Right lung (tissue), 5 donors: ENCODE data around the gene SLC6A8. TPM values are rescaled to one million over a fixed set of nuclear protein-coding genes. Genes with fewer than 3 reads are reported as not detected.

ENCODE experiments used
- DNase-seq, 2 donors: peaks; one replicate each; pipeline ENCODE4 v3.0.0-alpha.2; 2013
- polyA plus RNA-seq, 5 donors: library from polyadenylated mRNA; unstranded; fragments of 120-200 nt; gene quantifications; one replicate each; pipeline versions ENCODE4 v1.2.1 to v1.2.3, GENCODE V29; 2013; ENCODE audit warnings: inconsistent platforms in 1 of 5, low replicate concordance in 1 of 5; ENCODE audit not compliant: insufficient read length in 5 of 5, insufficient read depth in 1 of 5

SLC6A8 gene
- polyA plus RNA-seq, 5 donors, result 3.7 to 9.8 (median 7.8) TPM

DNA sequence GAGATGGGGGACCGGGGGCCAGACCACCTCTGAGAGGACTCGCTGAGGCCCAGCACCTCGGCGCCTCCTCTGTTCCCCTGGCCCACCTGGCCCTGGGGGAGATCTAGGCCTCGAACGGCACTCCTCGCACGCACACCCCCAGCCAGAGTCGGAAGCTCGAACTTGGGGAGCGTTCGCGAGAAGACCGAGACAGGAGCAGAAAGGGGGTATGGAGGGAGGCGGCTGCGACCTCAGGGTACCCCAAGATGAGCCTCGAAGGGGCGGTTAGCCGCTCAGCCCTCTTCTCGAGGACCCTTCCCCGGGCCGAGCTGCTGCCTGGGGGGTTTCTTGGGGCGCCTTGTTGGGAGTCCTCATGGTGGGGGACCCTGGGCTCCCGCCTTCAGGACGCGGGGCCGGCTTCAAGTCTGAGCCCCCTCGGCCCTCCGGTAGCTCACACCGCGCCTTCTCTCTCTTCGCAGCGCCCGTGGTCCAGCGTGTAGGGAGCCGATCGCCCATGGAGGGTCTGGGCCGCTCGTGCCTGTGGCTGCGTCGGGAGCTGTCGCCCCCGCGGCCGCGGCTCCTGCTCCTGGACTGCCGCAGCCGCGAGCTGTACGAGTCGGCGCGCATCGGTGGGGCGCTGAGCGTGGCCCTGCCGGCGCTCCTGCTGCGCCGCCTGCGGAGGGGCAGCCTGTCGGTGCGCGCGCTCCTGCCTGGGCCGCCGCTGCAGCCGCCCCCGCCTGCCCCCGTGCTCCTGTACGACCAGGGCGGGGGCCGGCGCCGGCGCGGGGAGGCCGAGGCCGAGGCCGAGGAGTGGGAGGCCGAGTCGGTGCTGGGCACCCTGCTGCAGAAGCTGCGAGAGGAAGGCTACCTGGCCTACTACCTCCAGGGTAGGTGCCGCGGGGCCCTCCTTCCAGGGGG lies 40.0 kb upstream of the SLC6A8 start:
- DNase-seq, result no peak

DNA sequence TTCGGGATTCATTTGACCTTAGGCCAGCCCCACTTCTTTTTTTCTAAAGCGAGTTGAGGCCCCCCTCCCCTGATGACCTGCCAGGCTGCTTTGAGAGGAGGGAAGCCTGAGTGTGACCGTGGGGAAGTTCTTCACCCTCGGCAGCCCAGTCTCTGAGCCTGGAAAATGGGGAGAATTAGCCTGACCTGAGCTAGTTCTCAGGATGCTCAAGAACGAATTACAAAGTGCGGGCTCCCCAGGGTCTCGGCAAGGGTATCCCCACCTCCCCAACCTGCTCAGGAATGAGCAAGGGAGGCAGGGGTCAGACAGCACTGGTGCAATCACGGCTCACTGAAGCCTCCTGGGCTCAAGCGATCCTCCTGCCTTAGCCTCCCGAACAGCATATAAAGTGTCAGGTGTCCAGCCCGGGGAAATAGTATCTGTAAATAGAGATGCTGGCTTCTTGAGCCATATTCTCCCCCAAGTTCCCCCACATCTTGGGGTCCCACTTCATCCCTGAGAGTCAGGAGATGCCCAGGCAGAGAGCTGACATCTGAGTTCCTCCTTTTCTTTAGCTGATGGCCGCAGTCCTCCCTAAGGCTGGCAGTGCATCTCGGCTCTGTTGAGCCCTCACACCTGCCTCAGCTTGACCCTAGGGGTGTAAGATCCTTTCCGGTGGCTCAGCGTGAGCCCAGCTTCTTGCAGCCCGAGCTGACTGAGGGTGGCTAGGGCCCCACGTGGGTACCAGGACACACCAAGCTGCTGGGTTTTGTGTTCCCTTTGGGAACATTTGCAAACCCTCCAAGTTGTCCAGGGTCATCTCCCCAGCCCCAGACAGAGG lies 39.2 kb upstream of the SLC6A8 start:
- no peak for DNase-seq

DNA sequence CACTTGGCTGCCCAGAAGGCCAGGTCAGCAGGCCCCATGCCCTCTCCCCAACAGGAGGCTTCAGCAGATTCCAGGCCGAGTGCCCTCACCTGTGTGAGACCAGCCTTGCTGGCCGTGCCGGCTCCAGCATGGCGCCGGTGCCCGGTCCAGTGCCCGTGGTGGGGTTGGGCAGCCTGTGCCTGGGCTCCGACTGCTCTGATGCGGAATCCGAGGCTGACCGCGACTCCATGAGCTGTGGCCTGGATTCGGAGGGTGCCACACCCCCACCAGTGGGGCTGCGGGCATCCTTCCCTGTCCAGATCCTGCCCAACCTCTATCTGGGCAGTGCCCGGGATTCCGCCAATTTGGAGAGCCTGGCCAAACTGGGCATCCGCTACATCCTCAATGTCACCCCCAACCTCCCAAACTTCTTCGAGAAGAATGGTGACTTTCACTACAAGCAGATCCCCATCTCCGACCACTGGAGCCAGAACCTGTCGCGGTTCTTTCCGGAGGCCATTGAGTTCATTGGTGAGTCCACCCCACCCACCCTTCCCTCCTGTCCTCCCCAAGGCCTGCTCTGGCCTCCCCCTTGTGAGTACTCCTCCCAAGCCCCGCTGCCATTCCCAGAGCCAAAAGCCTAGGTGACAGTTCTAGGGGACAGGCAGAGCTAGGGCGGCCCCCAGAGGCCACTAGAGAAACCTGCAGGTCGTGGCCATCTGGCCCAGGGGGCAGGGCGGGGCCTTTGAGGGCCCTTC lies 38.4 kb upstream of the SLC6A8 start:
- no peak for DNase-seq

DNA sequence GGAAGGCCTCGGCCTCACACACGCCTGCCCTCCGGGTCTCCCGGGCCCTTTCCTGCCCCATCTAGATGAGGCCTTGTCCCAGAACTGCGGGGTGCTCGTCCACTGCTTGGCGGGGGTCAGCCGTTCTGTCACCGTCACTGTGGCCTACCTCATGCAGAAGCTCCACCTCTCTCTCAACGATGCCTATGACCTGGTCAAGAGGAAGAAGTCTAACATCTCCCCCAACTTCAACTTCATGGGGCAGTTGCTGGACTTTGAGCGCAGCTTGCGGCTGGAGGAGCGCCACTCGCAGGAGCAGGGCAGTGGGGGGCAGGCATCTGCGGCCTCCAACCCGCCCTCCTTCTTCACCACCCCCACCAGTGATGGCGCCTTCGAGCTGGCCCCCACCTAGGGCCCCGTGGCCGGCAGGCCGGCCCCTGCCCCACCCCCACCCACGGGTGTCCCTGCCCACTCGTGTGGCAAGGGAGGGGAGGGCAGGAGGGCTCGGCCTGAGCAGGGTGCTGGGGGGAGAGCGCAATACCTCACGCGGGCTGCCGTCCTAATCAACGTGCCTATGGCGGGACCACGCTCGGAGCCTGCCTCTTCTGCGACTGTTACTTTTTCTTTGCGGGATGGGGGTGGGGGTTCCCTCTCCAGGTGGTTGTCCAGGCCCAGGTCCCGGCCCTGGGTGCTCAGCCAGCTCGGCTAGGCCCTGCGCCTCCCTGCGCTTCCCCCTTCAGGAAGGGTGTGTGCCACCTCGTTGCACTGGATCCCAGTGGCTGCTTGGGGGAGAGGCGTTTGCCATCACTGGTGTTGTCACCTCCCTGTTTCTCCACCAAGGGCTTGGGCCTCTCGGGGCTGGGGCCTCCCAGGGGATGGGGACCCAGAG lies 37.6 kb upstream of the SLC6A8 start:
- DNase-seq, result no peak

DNA sequence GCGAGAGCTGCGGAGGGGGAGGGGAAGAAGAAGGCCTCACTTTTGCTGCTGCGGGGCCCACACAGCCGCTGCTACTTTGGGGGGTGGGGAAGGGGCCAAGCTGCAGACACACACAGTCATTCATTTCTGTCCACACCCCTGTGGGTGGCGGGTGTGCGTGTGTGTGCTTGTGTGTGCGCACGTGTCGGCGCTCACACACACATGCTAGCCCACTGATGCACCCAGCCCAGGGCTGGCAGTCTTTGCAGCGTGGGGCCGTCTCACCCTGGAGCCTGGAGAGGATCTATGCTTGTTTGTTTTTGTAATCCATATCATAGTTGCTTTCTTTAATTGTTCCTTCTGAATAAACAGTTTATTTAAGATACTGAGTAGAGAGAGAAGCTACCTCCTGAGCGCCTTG lies 36.8 kb upstream of the SLC6A8 start:
- DNase-seq, result no peak

DNA sequence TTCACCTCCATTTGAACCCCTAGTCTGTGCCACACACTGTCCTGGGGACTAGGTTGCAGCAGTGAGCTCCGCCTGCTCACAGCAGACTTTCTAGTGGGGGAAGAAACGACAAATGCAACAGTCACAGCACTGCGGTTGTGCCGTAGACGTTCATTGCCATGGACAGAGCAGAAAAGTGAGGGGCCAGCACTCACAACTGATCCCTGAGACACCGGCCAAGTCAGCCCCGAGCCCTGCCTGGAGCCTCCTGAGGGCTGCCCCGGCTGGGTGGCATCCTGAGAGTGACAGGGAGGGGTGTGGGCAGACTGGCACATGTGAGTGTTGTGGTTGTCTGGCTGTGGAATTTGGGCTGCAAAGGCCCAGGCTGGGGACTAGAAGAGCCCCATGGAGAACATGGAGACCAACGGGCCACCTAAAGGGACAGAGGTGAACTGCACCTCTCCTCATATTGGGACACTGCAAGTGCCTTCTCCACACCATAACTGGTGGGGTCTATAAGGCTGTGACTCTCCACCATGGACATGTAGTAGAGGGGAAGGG lies 36.1 kb upstream of the SLC6A8 start:
- DNase-seq, result no peak

DNA sequence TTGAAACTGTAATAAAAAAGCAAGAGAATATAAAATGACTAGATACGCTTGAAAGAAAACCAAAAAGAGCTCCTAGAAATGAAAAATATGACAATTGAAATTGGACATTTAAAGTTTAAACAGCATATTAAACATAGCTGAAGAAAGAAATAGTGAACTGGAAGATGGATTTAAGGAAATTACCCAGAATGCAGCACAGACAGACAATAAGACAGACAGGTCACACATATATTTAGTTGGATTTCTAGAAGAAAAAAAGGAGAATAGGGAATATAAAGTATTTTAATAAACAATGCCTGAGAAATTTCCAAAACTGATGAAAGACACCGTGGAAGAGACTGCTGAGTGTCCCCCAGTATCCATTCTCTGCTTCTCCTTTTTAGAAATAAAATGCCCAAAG lies 34.2 kb upstream of the SLC6A8 start:
- no peak for DNase-seq

DNA sequence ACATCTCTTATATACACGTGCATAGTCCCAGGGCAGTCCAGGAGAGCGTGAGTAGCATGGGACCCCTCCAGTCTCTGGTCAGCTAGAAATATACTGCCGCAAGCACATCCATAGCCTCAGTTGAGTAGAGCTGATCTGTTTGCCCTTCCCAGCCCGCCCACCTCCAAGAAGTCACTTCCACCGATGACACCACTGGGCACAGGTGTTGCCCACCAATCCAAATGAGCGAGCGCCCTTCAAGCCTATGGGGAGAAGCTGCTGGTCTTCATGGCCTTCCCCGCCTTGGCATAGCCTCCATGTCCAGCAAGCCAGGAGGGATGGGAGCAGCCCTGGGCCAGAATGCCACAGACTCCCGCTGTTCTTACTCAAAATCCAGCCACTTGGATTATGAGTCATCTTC lies 30.6 kb upstream of the SLC6A8 start:
- no peak for DNase-seq

DNA sequence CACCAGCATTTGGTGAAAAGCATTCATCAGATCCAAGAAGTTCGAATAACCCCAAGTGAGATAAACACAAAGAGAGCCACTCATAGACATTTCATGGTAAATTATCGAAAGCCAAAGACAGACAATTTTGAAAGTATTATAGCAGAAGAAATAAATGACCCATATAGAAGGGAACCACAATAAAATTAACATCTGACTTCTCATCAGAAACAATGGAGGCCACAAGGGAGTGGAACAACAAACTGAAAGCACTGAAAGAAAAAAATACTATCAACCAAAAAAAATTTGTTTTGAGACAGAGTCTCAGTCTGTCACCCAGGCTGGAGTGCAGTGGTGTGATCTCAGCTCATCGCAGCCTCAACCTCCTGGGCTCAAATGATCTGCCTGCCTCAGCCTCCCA lies 28.5 kb upstream of the SLC6A8 start:
- no peak for DNase-seq

DNA sequence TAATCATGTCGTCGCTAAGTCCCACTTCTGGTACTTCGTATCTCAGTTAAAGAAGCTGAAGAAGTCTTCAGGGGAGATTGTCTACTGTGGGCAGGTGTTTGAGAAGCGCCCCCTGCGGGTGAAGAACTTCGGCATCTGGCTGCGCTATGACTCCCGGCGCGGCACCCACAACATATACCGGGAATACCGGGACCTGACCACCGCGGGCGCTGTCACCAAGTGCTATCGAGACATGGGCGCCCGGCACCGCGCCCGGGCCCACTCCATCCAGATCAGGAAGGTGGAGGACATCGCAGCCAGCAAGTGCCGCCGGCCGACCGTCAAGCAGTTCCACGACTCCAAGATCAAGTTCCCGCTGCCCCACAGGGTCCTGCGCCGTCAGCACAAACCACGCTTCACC lies 25.5 kb upstream of the SLC6A8 start:
- no peak for DNase-seq

DNA sequence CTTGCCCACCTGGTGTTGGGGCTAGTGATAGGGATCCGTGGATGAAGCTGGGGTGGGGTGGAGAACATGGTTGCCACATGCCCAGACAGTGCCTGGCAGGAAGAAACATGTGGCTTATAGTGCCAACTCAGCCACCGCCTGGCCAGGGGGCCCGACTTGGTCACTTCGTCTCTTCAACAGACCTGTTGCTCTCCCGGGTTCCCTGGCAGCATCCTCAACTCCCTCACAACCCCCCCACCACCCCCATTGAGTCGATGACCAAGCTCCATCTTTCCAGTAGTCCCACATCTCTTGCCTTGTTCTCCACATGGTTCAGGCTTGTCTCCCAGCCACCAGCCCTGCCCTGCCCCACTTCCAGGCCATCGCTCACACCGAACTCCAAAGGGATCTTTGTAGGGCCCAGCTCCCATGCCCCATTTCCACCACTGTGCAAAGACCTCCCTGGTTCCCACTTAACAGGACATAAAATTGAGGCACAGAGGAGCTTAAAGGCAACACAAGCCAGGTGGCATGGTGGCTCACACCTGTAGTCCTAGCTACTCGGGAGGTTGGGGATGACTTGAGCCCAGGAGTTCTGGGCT lies 21.9 kb upstream of the SLC6A8 start:
- DNase-seq, result no peak

DNA sequence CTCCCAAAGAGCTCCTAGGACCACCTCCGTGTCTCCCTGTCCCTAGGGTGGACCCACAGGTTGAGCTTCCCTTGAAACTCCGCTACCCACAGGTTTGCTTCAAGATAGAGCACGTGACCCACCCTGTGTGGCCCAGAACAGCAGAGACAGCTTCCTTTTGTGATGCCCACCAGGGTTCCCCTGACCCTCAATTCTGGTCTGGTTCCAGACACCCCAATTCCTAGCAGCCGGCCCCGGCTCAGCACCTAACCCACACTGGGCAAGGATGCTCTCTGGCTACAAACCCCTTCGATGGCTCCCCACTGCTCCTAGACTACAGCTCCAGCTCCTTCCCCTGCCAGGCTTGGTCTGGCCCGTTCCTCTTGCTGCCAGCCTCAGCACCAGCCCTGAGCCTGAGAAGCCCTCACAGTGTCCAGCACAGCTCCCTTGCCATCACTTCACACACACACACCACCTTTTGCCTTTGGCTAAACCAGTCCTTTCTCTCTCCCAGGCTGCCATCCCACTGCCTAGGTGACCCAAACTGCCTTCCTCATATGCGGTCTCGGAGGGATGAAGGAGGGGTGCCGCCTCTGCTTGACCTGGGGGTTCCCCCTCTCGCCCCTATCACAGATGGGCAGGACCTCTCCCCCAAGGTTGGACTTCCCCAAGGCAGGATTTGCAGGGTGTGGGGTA lies 20.3 kb upstream of the SLC6A8 start:
- DNase-seq, result no peak

DNA sequence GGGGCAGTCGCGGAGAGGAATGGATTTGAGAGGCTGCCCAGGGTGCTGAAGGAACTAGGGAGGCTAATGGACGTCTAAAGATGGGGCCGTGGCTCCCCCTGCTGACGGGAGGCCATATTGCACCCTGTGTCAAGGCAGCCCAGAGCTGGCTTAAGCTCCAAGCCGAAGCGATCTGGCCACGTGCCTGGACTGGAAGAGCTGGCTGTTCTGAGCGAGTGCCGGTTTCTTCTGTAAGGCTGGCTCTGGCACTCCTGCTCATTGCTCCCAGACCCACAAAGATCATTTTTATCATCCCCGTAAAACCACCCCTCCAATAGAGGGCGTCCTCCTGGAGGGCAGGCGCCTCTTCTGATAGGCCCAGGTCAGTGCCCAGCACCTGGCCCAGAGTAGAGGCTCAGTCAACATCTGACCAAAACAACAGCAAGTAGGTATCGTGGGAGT lies 19.8 kb upstream of the SLC6A8 start:
- DNase-seq, result peak; percentile 76 to 85

DNA sequence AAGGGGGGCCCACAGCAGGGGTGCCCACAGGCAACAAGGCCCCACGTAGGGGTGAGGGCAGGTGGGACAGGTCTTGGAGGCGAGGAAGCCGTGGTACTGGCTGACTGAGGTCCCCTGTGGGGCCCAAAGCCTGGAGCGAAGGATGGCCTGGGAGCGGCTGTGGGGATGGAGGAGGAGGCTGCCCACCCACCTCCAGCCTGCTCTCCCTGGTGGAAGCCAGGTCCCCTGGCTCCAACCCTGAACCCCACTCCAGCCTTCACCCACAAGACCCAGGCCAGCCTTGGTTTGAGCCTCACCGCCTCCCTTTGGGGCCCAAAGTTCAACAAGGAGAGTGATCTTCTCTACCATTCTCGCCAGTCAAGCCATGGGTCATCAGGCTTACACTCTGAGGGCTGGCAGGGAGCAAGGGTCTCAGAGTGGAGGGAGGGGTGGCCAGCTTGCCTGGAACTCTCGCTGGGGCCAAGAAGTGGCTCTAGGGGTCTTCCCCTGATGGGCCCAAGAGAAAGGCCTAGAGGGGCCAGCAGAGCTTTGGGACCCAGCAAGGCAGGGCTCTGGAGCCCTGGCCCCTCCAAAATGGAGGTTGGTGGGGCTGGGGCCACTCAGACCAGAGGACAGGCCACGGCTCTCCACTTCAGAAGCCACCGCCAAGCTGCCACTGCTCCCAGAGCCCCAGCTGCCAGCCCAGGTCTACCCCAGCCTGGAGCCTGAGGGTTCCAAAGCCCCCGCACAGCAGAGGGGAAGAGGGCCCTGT lies 19.1 kb upstream of the SLC6A8 start:
- DNase-seq, result no peak

DNA sequence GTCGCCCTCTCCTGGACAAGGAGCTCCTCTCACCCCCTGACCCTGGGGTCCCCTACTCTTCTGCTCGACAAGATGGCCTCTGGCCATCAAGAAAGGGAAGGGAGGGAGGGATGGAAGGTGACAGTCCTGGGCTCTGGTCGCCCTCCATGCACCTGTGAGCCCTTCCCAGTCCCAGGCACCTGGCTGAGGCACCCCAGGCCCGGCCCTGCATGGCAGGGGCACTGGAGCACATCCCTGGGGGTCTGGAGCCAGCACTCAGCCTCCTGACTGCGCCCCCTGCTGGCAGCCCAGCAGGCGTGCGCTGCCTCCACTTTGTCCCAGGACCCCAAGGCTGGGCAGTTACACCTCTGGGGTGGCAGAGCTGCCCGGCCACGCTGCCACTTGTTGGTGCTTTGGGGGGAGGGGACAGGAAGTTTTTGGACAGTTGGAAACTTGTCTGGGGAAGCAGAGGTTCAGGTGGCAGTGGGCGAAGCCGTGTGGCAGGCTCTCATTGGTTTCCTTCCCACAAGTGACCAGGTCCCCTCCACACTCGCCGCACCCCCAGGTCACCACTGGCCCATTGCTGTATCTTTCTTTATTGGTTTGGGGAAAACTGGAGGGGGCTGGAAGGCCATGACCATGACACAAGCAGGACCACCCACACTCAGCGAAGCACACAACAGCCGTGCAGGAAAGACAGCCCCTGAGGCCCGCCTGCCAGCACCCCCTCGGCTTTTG lies 18.4 kb upstream of the SLC6A8 start:
- no peak for DNase-seq

DNA sequence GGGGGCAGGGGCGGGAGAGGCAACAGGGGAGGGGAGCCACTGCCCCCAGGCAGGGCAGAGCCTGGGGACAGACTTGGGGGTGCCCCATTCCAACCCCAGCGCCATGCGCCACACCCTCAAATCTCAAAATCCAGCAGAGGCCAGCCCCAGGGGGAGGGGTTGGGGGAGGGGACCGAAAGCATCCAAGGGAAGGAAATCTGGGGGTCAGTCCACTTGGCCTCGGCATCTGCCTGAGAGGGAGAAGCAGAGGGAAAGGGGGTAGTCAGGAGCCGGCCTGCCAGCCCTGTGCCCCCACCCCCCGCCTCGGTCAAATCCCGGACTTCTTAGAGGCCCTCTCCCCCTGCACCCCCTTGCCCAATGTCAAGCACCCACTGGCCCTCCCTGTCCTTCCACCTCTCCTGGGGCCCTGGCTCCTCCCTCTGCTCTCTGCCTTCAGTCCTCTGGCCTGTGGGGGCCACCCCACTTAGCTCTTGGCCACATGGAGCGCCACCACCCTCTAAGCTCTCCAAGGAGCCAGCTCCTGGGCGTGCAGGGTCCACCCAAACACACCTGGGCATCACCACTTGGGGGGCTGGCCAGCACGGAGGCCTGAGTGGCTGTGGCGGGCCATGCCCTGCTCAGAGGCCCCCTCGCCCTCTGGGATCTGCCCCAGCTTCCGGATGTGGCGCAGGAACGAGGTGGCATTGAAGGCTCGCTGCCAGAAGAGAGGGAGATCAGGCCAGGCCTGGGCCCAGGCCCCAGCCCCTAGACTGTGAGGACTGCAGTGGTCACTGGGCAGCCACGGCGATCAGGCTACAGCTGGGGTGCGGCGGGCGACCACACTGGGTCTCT lies 17.6 kb upstream of the SLC6A8 start:
- DNase-seq, result no peak

DNA sequence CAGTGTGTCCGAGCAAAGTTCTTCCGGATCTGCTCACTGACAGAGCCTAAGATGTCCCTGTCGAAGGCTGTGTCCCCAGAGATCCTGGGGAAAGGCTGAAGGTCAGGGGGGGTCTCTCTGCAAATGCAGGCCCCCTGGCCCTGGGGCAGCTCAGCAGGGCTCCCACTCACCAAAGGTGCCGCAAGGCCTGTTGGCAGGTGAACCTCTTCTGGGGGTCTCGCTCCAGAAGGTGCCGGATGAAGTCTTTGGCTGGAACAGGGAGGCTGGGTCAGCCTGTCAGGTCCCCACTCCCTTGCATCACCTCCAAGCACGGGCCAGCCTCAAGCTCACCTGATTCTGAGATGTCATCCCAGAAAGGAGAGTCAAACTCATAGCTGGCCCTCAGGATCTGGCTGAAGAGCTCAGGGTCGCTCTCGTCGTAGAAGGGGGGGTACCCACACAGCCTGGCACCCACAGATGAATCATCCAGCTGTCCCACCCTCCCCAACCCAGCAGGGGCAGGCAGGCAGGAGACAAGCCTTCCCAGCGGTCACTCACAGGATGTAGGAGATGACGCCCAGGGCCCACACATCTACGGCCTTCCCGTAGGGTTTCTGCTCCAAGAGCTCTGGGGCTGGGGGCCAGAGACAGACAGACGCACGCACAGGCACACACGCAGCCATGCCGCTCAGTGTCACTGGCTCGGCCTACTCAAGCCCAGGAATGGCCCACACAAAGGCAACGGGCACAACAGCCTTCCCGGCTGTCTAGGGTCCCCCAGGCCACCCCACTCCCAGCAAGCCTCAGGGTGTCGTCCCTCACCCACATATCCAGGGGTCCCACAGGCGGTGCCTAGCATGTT lies 16.8 kb upstream of the SLC6A8 start:
- DNase-seq, result no peak
